Liver (tissue), 9 donors: ENCODE measurements around the gene CARS1. TPM values are rescaled to one million over a fixed set of nuclear protein-coding genes. Genes with fewer than 3 reads are reported as not detected.

Experiments used
- DNase-seq: peaks from one replicate; pipeline ENCODE4 v3.0.0-alpha.2; 2017; ENCODE audit warnings: low spot score
- H3K27ac ChIP-seq, 2 donors: one replicate each; pipeline ENCODE4 v1.7.0; 2013; ENCODE audit warnings: inconsistent platforms in 2 of 2, low read length in 2 of 2, control low read depth in 1 of 2, low read depth in 1 of 2, mild to moderate bottlenecking in 1 of 2
- H3K27me3 ChIP-seq, 4 donors: one replicate each; pipeline versions ENCODE4 v1.6.1 to v1.7.0; 2013; ENCODE audit warnings: low read length in 3 of 4, inconsistent platforms in 1 of 4, mild to moderate bottlenecking in 1 of 4, moderate library complexity in 1 of 4; ENCODE audit not compliant: control insufficient read depth in 4 of 4, insufficient read depth in 4 of 4
- H3K36me3 ChIP-seq, 4 donors: one replicate each; pipeline versions ENCODE4 v1.6.1 to v1.7.0; 2013; ENCODE audit warnings: low read length in 3 of 4, mild to moderate bottlenecking in 3 of 4, low read depth in 1 of 4, moderate library complexity in 1 of 4; ENCODE audit not compliant: control insufficient read depth in 4 of 4, insufficient read depth in 3 of 4
- H3K4me1 ChIP-seq, 4 donors: one replicate each; pipeline versions ENCODE4 v1.6.1 to v1.7.0; 2013; ENCODE audit warnings: low read length in 3 of 4, mild to moderate bottlenecking in 3 of 4, moderate library complexity in 1 of 4; ENCODE audit not compliant: control insufficient read depth in 4 of 4, insufficient read depth in 4 of 4
- H3K4me3 ChIP-seq, 3 donors: one replicate each; pipeline versions ENCODE4 v1.6.1 to v1.7.0; 2013; ENCODE audit warnings: low read length in 3 of 3, control low read depth in 1 of 3, low read depth in 1 of 3, mild to moderate bottlenecking in 1 of 3
- H3K9ac ChIP-seq, 2 donors: one replicate each; pipeline ENCODE4 v1.7.0; 2013; ENCODE audit warnings: low read length in 2 of 2, mild to moderate bottlenecking in 2 of 2, moderate library complexity in 2 of 2, control low read depth in 1 of 2, low read depth in 1 of 2
- H3K9me3 ChIP-seq, 4 donors: one replicate each; pipeline versions ENCODE4 v1.6.1 to v1.7.0; 2013; ENCODE audit warnings: low read length in 3 of 4; ENCODE audit not compliant: control insufficient read depth in 4 of 4
- EGR1 ChIP-seq, 2 donors: IDR thresholded peaks; 2 replicates each; pipeline ENCODE4 v1.6.1; 2016 to 2018; ENCODE audit warnings: antibody characterized with exemption in 2 of 2, low read depth in 2 of 2
- FOXA1 ChIP-seq: IDR thresholded peaks from 2 replicates; pipeline ENCODE4 v1.6.1; 2016; ENCODE audit warnings: antibody characterized with exemption
- FOXA2 ChIP-seq: IDR thresholded peaks from 2 replicates; pipeline ENCODE4 v1.6.1; 2016; ENCODE audit warnings: antibody characterized with exemption
- GABPA ChIP-seq, 2 donors: IDR thresholded peaks in 1 of 2; conservative IDR thresholded peaks in 1 of 2; 2 replicates each; pipeline ENCODE4 v1.6.1; 2016; ENCODE audit warnings: antibody characterized with exemption in 2 of 2, mild to moderate bottlenecking in 1 of 2, moderate library complexity in 1 of 2
- HNF4A ChIP-seq, 2 donors: conservative IDR thresholded peaks; 2 replicates each; pipeline ENCODE4 v1.6.1; 2016; ENCODE audit warnings: antibody characterized with exemption in 2 of 2, mild to moderate bottlenecking in 2 of 2
- JUND ChIP-seq, 2 donors: IDR thresholded peaks; 2 replicates each; pipeline ENCODE4 v1.6.1; 2016; ENCODE audit warnings: antibody characterized with exemption in 2 of 2
- NR2F2 ChIP-seq: IDR thresholded peaks from 2 replicates; pipeline ENCODE4 v1.6.1; 2016; ENCODE audit warnings: antibody characterized with exemption
- RAD21 ChIP-seq, 2 donors: IDR thresholded peaks; 2 replicates each; pipeline ENCODE4 v1.6.1; 2016; ENCODE audit warnings: antibody characterized with exemption in 2 of 2, mild to moderate bottlenecking in 2 of 2
- RXRA ChIP-seq, 2 donors: IDR thresholded peaks; 2 replicates each; pipeline ENCODE4 v1.6.1; 2017 to 2018; ENCODE audit warnings: antibody characterized with exemption in 2 of 2, mild to moderate bottlenecking in 1 of 2
- SP1 ChIP-seq: IDR thresholded peaks from 2 replicates; pipeline ENCODE4 v1.6.1; 2018; ENCODE audit warnings: antibody characterized with exemption, mild to moderate bottlenecking
- TAF1 ChIP-seq: conservative IDR thresholded peaks from 2 replicates; pipeline ENCODE4 v1.6.1; 2016; ENCODE audit warnings: antibody characterized with exemption, mild to moderate bottlenecking
- YY1 ChIP-seq: IDR thresholded peaks from 2 replicates; pipeline ENCODE4 v1.6.1; 2016; ENCODE audit warnings: antibody characterized with exemption, mild to moderate bottlenecking
- WGBS: extraction: QIAGEN DNeasy Blood & Tissue Kit; methylation state at CpG from one replicate; pipeline ENCODE4 v1.1.7; 2013; 5-methylcytosine and 5-hydroxymethylcytosine counted together
- polyA plus RNA-seq, 2 donors: library from polyadenylated mRNA; stranded (reverse) in 1 of 2; unstranded in 1 of 2; fragments of 200-250 nt in 1 of 2; fragments of >200 nt in 1 of 2; fragmentation: Nextera tagmentation in 1 of 2; extraction: Ambion mirVana in 1 of 2; gene quantifications; one replicate each; pipeline versions ENCODE4 v1.2.1 to v1.2.3, GENCODE V29; 2013 to 2015
- total RNA-seq, 2 donors: library from RNA; depleted of rRNA; stranded (reverse); fragments of >200 nt; gene quantifications; one replicate each; pipeline ENCODE4 v1.2.3, GENCODE V29; 2014
- TF ChIP-seq, protein P1 (sequence below): IDR thresholded peaks from 2 replicates; pipeline ENCODE4 v1.6.1; 2016; ENCODE audit warnings: antibody characterized with exemption, mild to moderate bottlenecking
- TF ChIP-seq, protein P2 (sequence below): IDR thresholded peaks from 2 replicates; pipeline ENCODE4 v1.6.1; 2016; ENCODE audit warnings: antibody characterized with exemption
- TF ChIP-seq, protein P3 (sequence below): fragments of 150-350 bp; IDR thresholded peaks from 2 replicates; pipeline ENCODE4 v1.5.1; 2017; ENCODE audit warnings: improper control_type of control experiment, low read depth, low read length; ENCODE audit not compliant: missing input control
- TF ChIP-seq, protein P4 (sequence below): IDR thresholded peaks from 2 replicates; pipeline ENCODE4 v1.6.1; 2016; ENCODE audit warnings: antibody characterized with exemption
- TF ChIP-seq, protein P5 (sequence below): IDR thresholded peaks from 2 replicates; pipeline ENCODE4 v1.6.1; 2016; ENCODE audit warnings: antibody characterized with exemption
- donor health status: healthy.
- donor health status: healthy.
- donor health status: healthy.
- donor health status: healthy.
- donor health status: healthy.

The CARS1 gene
- total and polyA plus RNA-seq, 4 donors: 15.2 to 40.1 (median 22.1) TPM

DNA sequence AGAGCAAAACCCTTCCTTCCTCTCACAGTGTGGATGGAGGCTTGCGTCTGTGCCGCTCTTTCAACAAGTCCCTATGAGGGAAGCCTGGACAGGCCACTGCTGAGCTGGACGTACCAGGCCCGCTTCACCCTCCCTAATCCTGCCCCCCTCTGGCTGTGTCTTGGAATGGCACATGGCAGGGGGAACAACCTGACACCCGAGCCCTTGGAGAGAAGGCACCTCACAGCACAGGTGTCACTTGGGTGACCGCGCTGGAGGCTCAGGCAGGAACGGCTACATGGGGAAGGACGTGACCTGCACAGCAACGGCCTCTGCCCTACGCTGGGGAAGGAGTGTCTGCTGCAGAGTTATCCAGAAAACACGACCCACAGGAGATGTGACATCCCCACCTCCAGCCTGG lies 11.0 kb downstream of the CARS1 start:
- Histone ChIP-seq H3K4me3 (no peak overlapping the region), H3K4me1 (peaks cover 20 to 60% (median 38%) of the 10 kb centered on the region in 4 donors), H3K27me3 (no peaks in the 10 kb centered on the region), H3K36me3 (peaks cover 0 to 3% (median 0%) of the 10 kb centered on the region in 4 donors), H3K9ac (no peak overlapping the region), H3K9me3 (no peaks in the 10 kb centered on the region), H3K27ac (no peak overlapping the region)
- TF ChIP-seq, protein P1, sequence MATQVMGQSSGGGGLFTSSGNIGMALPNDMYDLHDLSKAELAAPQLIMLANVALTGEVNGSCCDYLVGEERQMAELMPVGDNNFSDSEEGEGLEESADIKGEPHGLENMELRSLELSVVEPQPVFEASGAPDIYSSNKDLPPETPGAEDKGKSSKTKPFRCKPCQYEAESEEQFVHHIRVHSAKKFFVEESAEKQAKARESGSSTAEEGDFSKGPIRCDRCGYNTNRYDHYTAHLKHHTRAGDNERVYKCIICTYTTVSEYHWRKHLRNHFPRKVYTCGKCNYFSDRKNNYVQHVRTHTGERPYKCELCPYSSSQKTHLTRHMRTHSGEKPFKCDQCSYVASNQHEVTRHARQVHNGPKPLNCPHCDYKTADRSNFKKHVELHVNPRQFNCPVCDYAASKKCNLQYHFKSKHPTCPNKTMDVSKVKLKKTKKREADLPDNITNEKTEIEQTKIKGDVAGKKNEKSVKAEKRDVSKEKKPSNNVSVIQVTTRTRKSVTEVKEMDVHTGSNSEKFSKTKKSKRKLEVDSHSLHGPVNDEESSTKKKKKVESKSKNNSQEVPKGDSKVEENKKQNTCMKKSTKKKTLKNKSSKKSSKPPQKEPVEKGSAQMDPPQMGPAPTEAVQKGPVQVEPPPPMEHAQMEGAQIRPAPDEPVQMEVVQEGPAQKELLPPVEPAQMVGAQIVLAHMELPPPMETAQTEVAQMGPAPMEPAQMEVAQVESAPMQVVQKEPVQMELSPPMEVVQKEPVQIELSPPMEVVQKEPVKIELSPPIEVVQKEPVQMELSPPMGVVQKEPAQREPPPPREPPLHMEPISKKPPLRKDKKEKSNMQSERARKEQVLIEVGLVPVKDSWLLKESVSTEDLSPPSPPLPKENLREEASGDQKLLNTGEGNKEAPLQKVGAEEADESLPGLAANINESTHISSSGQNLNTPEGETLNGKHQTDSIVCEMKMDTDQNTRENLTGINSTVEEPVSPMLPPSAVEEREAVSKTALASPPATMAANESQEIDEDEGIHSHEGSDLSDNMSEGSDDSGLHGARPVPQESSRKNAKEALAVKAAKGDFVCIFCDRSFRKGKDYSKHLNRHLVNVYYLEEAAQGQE: no peak
- TF ChIP-seq RAD21 (IDR thresholded peaks at IDR 0.05) (peak in 1 of 2 donors; percentile 18), YY1 (no peak), TAF1 (no peak), SP1 (no peak), JUND (IDR thresholded peaks at IDR 0.05) (no peak)
- TF ChIP-seq, protein P2, sequence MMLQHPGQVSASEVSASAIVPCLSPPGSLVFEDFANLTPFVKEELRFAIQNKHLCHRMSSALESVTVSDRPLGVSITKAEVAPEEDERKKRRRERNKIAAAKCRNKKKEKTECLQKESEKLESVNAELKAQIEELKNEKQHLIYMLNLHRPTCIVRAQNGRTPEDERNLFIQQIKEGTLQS: no peak
- TF ChIP-seq, protein P3, sequence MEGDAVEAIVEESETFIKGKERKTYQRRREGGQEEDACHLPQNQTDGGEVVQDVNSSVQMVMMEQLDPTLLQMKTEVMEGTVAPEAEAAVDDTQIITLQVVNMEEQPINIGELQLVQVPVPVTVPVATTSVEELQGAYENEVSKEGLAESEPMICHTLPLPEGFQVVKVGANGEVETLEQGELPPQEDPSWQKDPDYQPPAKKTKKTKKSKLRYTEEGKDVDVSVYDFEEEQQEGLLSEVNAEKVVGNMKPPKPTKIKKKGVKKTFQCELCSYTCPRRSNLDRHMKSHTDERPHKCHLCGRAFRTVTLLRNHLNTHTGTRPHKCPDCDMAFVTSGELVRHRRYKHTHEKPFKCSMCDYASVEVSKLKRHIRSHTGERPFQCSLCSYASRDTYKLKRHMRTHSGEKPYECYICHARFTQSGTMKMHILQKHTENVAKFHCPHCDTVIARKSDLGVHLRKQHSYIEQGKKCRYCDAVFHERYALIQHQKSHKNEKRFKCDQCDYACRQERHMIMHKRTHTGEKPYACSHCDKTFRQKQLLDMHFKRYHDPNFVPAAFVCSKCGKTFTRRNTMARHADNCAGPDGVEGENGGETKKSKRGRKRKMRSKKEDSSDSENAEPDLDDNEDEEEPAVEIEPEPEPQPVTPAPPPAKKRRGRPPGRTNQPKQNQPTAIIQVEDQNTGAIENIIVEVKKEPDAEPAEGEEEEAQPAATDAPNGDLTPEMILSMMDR: peak; percentile 12
- DNase-seq: no peak
- WGBS: 92% methylated on average over 12 of the region's 12 CpGs

DNA sequence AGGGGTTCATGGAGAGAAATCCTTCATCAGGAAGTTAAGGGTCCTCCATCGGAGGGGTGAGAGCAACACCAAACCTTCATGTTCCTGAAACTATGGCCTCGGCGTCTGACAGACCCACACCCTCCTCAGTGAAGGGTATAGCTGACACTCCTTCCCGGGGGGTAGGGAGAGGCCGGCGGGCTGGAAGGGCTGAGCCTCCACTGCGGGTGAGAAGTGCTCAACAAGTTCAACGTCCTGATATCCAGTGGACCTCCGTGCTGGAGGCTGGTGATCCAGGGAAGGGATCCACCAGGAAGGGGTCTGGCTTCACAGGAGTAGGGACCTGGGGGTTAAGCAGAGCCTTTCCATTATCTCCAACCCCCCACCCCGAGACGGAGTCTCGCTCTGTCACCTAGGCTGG lies 12.3 kb downstream of the CARS1 start:
- Histone ChIP-seq H3K36me3 (peaks cover 0 to 7% (median 4%) of the 10 kb centered on the region in 4 donors), H3K27me3 (no peaks in the 10 kb centered on the region), H3K4me3 (no peak overlapping the region), H3K9ac (no peak overlapping the region), H3K9me3 (no peaks in the 10 kb centered on the region), H3K27ac (peak overlapping the region; percentile 95 to 99), H3K4me1 (peaks cover 20 to 61% (median 42%) of the 10 kb centered on the region in 4 donors)
- DNase-seq: no peak
- WGBS: 96% methylated on average over 12 of the region's 12 CpGs
- TF ChIP-seq FOXA1 (no peak), EGR1 (IDR thresholded peaks at IDR 0.05; ENCODE audit: low read depth in 2 of 2) (no peak), JUND (IDR thresholded peaks at IDR 0.05) (no peak), SP1 (no peak), RXRA (IDR thresholded peaks at IDR 0.05) (no peak), RAD21 (IDR thresholded peaks at IDR 0.05) (no peak), FOXA2 (no peak), TAF1 (no peak), GABPA (IDR thresholded peaks at IDR 0.05 in 1 of 2, conservative IDR thresholded peaks at IDR 0.05 in 1 of 2) (no peak), YY1 (no peak), HNF4A (conservative IDR thresholded peaks at IDR 0.05) (no peak), NR2F2 (no peak)
- TF ChIP-seq, protein P2: no peak
- TF ChIP-seq, protein P3: no peak
- TF ChIP-seq, protein P1: no peak
- TF ChIP-seq, protein P4, sequence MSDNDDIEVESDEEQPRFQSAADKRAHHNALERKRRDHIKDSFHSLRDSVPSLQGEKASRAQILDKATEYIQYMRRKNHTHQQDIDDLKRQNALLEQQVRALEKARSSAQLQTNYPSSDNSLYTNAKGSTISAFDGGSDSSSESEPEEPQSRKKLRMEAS: no peak
- TF ChIP-seq, protein P5, sequence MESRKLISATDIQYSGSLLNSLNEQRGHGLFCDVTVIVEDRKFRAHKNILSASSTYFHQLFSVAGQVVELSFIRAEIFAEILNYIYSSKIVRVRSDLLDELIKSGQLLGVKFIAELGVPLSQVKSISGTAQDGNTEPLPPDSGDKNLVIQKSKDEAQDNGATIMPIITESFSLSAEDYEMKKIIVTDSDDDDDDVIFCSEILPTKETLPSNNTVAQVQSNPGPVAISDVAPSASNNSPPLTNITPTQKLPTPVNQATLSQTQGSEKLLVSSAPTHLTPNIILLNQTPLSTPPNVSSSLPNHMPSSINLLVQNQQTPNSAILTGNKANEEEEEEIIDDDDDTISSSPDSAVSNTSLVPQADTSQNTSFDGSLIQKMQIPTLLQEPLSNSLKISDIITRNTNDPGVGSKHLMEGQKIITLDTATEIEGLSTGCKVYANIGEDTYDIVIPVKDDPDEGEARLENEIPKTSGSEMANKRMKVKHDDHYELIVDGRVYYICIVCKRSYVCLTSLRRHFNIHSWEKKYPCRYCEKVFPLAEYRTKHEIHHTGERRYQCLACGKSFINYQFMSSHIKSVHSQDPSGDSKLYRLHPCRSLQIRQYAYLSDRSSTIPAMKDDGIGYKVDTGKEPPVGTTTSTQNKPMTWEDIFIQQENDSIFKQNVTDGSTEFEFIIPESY: no peak
